Measurements from ENCODE around the gene CXorf65.

The CXorf65 gene

DNA sequence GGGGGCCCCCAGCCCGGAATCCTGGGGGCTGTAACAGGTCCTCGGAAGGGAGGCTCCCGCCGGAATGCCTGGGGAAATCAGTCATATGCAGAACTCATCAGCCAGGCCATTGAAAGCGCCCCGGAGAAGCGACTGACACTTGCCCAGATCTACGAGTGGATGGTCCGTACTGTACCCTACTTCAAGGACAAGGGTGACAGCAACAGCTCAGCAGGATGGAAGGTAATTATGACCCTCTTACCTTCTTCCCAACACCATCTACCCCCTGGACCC, 9.8 kb downstream of the CXorf65 start:
- H3K79me2 ChIP-seq (ENCODE audit: low read length), result no peaks in the 10 kb centered on the region
- H3F3A ChIP-seq (ENCODE audit: insufficient read depth, low read length), result no peaks in the 10 kb centered on the region
- peak overlapping the region; percentile 82 for H3K4me3 ChIP-seq (ENCODE audit: low read length)
- H2AFZ ChIP-seq (ENCODE audit: low read length), result peak overlapping the region; percentile 69; the same call in 1 of the 2 replicates
- H3K9ac ChIP-seq (ENCODE audit: low read length), result peak overlapping the region; percentile 47; the same call in 1 of the 2 replicates
- H3K4me2 ChIP-seq (ENCODE audit: low read depth, low read length), result peak overlapping the region; percentile 89
- H3K9me2 ChIP-seq (replicated peaks; ENCODE audit: insufficient read depth, low read length), result no peaks in the 10 kb centered on the region
- H3K9me3 ChIP-seq (replicated peaks; ENCODE audit: insufficient read depth, low read length), result no peaks in the 10 kb centered on the region
- no peak for DNase-seq
- H3K36me3 ChIP-seq (replicated peaks; ENCODE audit: insufficient read depth, low read length), result no peaks in the 10 kb centered on the region
- H3K27me3 ChIP-seq (replicated peaks; ENCODE audit: insufficient read depth, low read length), result no peaks in the 10 kb centered on the region
- no peaks in the 10 kb centered on the region for H4K20me1 ChIP-seq (ENCODE audit: insufficient read depth, low read length)
- no peak for TF ChIP-seq EZH2phosphoT487 (IDR thresholded peaks at IDR 0.05; ENCODE audit: low read length)
- no peaks in the 10 kb centered on the region for H3K4me1 ChIP-seq (ENCODE audit: low read length)
- H3K27ac ChIP-seq (ENCODE audit: low read length), result no peak overlapping the region

GRCh38 chrX:71095981-71096759, 10.4 kb downstream of the CXorf65 start:
- Histone ChIP-seq H3K27me3 (replicated peaks; ENCODE audit: insufficient read depth, low read length) (no peaks in the 10 kb centered on the region), H3K4me1 (ENCODE audit: low read length) (no peaks in the 10 kb centered on the region), H3K27ac (ENCODE audit: low read length) (no peak overlapping the region), H3F3A (ENCODE audit: insufficient read depth, low read length) (no peaks in the 10 kb centered on the region), H3K36me3 (replicated peaks; ENCODE audit: insufficient read depth, low read length) (no peaks in the 10 kb centered on the region), H3K4me2 (ENCODE audit: low read depth, low read length) (peak overlapping the region; percentile 89), H3K9me3 (replicated peaks; ENCODE audit: insufficient read depth, low read length) (no peaks in the 10 kb centered on the region), H4K20me1 (ENCODE audit: insufficient read depth, low read length) (no peaks in the 10 kb centered on the region), H3K79me2 (ENCODE audit: low read length) (no peaks in the 10 kb centered on the region), H2AFZ (ENCODE audit: low read length) (peak overlapping the region; percentile 69), H3K9ac (ENCODE audit: low read length) (peak overlapping the region; percentile 47; the same call in 1 of the 2 replicates), H3K9me2 (replicated peaks; ENCODE audit: insufficient read depth, low read length) (no peaks in the 10 kb centered on the region), H3K4me3 (ENCODE audit: low read length) (peak overlapping the region; percentile 82)
- TF ChIP-seq EZH2phosphoT487 (IDR thresholded peaks at IDR 0.05; ENCODE audit: low read length) (no peak), CTCF (IDR thresholded peaks at IDR 0.05; ENCODE audit: low read length) (no peak)
- DNase-seq, result no peak

DNA sequence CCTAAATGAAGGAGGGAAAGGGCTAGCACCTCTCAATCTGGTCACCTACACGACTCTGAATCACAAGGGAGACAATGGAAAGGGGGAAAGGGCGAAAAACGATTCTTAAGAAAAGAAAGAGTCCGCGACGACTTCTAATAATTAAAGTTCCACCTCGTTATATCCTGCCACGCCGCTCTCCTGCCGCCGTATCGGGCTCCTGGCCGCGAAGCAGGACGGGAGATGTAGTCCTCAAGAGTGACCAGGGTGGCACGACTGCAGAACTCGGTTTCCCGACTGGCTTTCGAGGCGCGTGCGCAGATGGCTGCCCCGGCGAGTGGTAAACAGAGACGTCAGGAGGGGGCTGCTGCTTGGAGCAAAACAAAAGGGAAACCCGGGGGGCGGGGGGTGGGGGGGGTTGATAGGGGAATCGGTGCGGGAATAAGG, 11.0 kb downstream of the CXorf65 start, which contains the start of gene FOXO4:
Gene FOXO4, plus strand, starts transcription at position 297 of the 426 bp plus-strand sequence. CDS start 678 bp downstream, outside the sequence.
- Histone ChIP-seq H3F3A (ENCODE audit: insufficient read depth, low read length) (no peaks in the 10 kb centered on the region), H3K9me3 (replicated peaks; ENCODE audit: insufficient read depth, low read length) (no peaks in the 10 kb centered on the region), H3K9me2 (replicated peaks; ENCODE audit: insufficient read depth, low read length) (no peaks in the 10 kb centered on the region), H3K27me3 (replicated peaks; ENCODE audit: insufficient read depth, low read length) (no peaks in the 10 kb centered on the region), H3K4me3 (ENCODE audit: low read length) (peak within 1 kb of the TSS; percentile 82), H4K20me1 (ENCODE audit: insufficient read depth, low read length) (no peaks in the 10 kb centered on the region), H3K9ac (ENCODE audit: low read length) (peak within 1 kb of the TSS; percentile 47; the same call in 1 of the 2 replicates), H3K27ac (ENCODE audit: low read length) (no peak within 1 kb of the TSS), H3K4me2 (ENCODE audit: low read depth, low read length) (peak within 1 kb of the TSS; percentile 89), H2AFZ (ENCODE audit: low read length) (peak within 1 kb of the TSS; percentile 78), H3K79me2 (ENCODE audit: low read length) (no peaks in the 10 kb centered on the region), H3K4me1 (ENCODE audit: low read length) (no peaks in the 10 kb centered on the region), H3K36me3 (replicated peaks; ENCODE audit: insufficient read depth, low read length) (no peaks in the 10 kb centered on the region)
- no peak for TF ChIP-seq EZH2phosphoT487 (IDR thresholded peaks at IDR 0.05; ENCODE audit: low read length)
- no peak for TF ChIP-seq EZH2 (optimal IDR thresholded peaks at IDR 0.05; ENCODE audit: low read depth, low read length)
- TF ChIP-seq CTCF (IDR thresholded peaks at IDR 0.05; ENCODE audit: low read length), result no peak
- peak; percentile 85 for DNase-seq

DNA sequence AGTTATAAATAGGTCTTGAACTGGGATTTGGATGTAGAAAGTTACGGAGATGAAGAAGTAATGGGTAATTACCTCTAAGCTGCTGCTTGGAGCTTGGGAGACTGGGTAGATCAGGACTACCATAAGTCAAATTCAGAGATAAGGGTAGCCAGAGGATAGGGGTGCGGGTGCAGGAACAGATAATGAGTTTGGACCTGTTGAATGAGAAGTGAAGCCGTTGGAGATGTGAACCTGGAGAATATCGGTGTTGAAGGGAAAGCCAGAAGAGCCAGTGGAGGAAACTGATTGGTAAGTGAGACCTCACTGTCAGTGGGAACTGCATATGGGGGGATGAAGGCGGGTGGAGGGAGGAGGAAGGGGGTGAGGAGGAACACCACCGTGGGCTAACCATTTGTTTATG, 11.5 kb downstream of the CXorf65 start:
- Histone ChIP-seq H3F3A (ENCODE audit: insufficient read depth, low read length) (no peaks in the 10 kb centered on the region), H3K4me1 (ENCODE audit: low read length) (no peaks in the 10 kb centered on the region), H3K36me3 (replicated peaks; ENCODE audit: insufficient read depth, low read length) (no peaks in the 10 kb centered on the region), H3K27me3 (replicated peaks; ENCODE audit: insufficient read depth, low read length) (no peaks in the 10 kb centered on the region), H3K4me2 (ENCODE audit: low read depth, low read length) (peak overlapping the region; percentile 74), H3K27ac (ENCODE audit: low read length) (no peak overlapping the region), H3K9me2 (replicated peaks; ENCODE audit: insufficient read depth, low read length) (no peaks in the 10 kb centered on the region), H4K20me1 (ENCODE audit: insufficient read depth, low read length) (no peaks in the 10 kb centered on the region), H3K79me2 (ENCODE audit: low read length) (no peaks in the 10 kb centered on the region), H3K9ac (ENCODE audit: low read length) (peak overlapping the region; percentile 33; the same call in 1 of the 2 replicates), H3K9me3 (replicated peaks; ENCODE audit: insufficient read depth, low read length) (no peaks in the 10 kb centered on the region), H2AFZ (ENCODE audit: low read length) (peak overlapping the region; percentile 78), H3K4me3 (ENCODE audit: low read length) (peak overlapping the region; percentile 62)
- no peak for DNase-seq
- no peak for TF ChIP-seq EZH2 (optimal IDR thresholded peaks at IDR 0.05; ENCODE audit: low read depth, low read length)
- no peak for TF ChIP-seq CTCF (IDR thresholded peaks at IDR 0.05; ENCODE audit: low read length)
- TF ChIP-seq EZH2phosphoT487 (IDR thresholded peaks at IDR 0.05; ENCODE audit: low read length), result no peak

Measured in MM.1S (cell line).